CD4-positive, alpha-beta T cell treated with Interleukin-15 for 4 hours (primary cell): ENCODE results near the gene USP40.

Experiments used
- DNase-seq: peaks from one replicate; pipeline ENCODE4 v3.0.0-alpha.2; 2020; ENCODE audit warnings: low spot score

USP40 gene

GRCh38 chr2:233495503-233496496 is 70.8 kb downstream of the USP40 start:
- no peak for DNase-seq

- DNase-seq = no peak
These were observed 73.8 kb downstream of the USP40 start for GRCh38 chr2:233492751-233493150.

DNA sequence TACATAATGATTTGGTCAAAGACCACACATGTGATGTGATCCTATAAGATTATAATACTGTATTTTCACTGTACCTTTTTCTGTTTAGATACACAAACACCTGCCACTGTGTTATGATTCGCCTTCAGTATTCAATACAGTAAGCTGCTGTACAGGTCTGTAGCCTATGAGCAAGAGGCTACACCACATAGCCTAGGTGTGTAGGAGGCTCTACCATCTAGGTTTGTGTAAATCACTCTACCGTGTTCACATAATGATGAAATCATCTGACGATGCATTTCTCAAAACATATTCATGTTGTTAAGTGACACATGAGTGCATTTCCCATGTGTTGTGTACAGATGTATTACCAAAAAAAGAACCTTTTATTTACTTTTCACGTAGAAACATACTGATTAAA is 74.5 kb downstream of the USP40 start:
- no peak for DNase-seq

DNA sequence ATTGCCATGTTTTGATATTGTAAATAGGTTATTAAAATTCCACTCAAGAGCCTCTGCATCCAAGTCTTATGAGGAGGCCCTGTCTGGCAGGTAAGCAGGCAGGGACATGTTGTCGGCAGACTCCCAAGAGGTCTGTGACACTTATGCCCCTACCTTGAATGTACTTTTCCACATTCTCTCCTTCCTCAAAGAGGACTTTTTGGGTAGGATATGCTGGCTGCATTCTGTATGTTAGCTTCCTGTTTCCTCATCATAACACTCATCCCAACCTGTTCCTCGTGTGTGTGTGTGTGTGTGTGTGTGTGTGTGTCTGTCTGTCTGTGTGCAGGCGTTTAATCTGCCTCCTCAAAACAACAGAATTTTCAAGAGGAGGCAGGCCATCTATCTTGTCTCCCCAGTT is 75.3 kb downstream of the USP40 start:
- no peak for DNase-seq

DNA sequence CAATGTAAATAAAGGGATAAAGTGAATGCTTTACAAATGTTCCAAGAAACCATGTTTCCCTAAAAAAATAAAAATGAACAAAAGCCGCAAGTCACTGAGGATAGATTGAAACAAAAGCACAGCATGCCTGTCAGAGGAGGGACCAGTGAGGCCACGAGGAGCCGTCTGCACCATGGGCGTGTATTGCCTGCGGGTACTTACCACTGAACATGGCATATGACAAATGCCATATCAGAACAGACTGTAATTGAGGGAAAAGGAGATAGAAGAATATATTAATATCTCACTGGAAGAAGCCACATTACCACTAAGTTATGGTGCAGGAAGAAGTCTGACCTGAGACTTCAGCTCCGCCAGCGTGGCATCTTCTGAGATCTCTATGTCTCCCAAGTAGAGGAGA is 75.8 kb downstream of the USP40 start:
- no peak for DNase-seq

- no peak for DNase-seq
These were observed 76.9 kb downstream of the USP40 start for GRCh38 chr2:233489666-233490065.

DNA sequence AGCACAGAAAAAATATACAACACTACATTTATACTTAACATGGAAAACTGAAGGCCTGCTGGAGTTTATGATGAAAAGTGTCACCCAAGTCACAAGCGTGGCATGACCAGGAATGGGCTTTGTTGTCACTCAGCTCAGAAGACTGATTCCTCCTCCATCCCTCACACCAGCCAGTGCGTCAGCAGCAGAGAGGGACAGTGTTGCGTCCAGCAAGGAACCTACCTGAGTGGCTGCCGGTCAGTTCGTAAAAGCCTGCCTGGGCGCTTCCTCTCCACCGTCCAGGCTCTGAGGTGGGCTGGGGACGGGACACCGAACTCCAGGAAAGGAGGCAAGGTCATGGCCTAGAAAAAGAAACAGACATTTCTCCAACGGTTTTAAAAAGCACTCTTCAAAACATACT is 77.4 kb downstream of the USP40 start:
- DNase-seq = no peak

GRCh38 chr2:233487748-233488345 is 78.7 kb downstream of the USP40 start:
- DNase-seq = no peak

DNA sequence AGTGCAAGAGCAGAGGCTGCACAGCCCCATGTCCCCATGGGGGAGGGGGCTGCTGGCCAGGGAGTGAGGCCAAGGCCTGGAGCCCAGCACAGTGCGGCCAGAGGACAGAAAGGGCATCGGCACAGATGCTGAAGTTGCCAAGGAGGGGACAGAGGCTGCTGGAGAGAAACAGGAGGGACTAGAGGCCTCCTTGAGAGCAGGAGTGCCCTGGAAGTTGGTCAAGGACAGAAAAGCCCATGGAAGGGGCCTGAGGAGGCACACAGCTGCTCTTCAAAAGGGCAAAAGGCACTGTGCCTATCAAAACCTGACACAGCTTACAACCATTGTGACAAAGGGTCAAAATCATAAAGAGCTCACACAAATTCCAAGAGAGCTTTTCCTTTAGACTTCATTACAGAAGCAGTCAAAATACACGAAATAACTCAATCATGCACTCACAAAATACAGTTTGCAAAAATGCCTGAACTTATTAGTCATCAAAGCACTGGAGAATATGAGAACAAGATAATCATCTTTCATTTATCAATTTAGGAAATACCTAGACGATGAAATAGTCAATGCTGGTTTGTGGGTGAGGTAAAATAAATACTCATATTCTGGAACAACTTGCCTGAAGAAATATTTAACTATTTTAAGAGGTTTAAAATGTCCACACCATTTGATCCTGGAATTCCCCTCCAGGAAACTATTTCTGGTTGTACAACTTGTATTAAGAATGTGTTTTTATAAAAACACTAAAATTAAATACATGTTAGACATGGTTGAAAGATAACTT is 79.6 kb downstream of the USP40 start:
- no peak for DNase-seq

GRCh38 chr2:233486357-233486756 is 80.2 kb downstream of the USP40 start:
- DNase-seq = no peak

- no peak for DNase-seq
These were observed 80.9 kb downstream of the USP40 start for GRCh38 chr2:233485726-233486125.

GRCh38 chr2:233482616-233483015 is 84.0 kb downstream of the USP40 start:
- DNase-seq = no peak

GRCh38 chr2:233481368-233482142 is 85.0 kb downstream of the USP40 start:
- DNase-seq = no peak

- DNase-seq = no peak
These were observed 85.9 kb downstream of the USP40 start for GRCh38 chr2:233480490-233481202.

GRCh38 chr2:233479616-233480489 is 86.7 kb downstream of the USP40 start:
- no peak for DNase-seq

- no peak for DNase-seq
These were observed 88.8 kb downstream of the USP40 start for GRCh38 chr2:233477548-233478433.

GRCh38 chr2:233476651-233477547 is 89.7 kb downstream of the USP40 start:
- DNase-seq = no peak

GRCh38 chr2:233476063-233476410 is 90.5 kb downstream of the USP40 start:
- no peak for DNase-seq
